T-cell (primary cell): Measurements from ENCODE around the gene MRPL51. TPM values are rescaled to one million over a fixed set of nuclear protein-coding genes. Genes with fewer than 3 reads are reported as not detected.
A peak's percentile ranks its signal among the peaks of the same experiment; 100 is the strongest.
"Not testable (repeated sequence)": the region's sequence is repeated elsewhere in the genome, so short reads cannot be mapped to it uniquely, and the experiment has no call there.

Experiments used
- ATAC-seq, 4 experiments: fragments of 200-7000 bp in 3 of 4; fragments of 150-1000 bp in 1 of 4; cut with Tn5 transposase; replicated peaks in 1 of 4; 1 replicate in 3 of 4; 2 replicates in 1 of 4; pipeline ENCODE4 v1.10.0; 2021; ENCODE audit warnings: moderate library complexity in 3 of 4, mild to moderate bottlenecking in 2 of 4, moderate number of reproducible peaks in 1 of 4
- CTCF ChIA-PET, 2 donors: fragments of 300-600 bp; sonication (Branson Sonifier 250); formaldehyde crosslinking; loops; one replicate each; lab custom pipeline; 2022; ENCODE audit warnings: antibody characterized with exemption in 2 of 2; lab: Charles Lee
- POLR2A ChIA-PET, 2 donors: fragments of 300-600 bp; sonication (Branson Sonifier 250); formaldehyde crosslinking; loops; one replicate each; lab custom pipeline; 2022; ENCODE audit warnings: antibody characterized with exemption in 2 of 2; lab: Charles Lee
- DNase-seq, 35 experiments: peaks; one replicate each; pipeline versions ENCODE4 v3.0.0 to v3.0.0-alpha.2; 2013 to 2023
- H3K27ac ChIP-seq: one replicate; pipeline ENCODE4 v1.5.1; 2013; ENCODE audit warnings: low read length
- H3K27me3 ChIP-seq, 2 experiments: replicated peaks in 1 of 2; 1 replicate in 1 of 2; 2 replicates in 1 of 2; pipeline versions ENCODE4 v1.6.1 to v1.7.0; 2013; ENCODE audit warnings: low read length in 1 of 2, mixed read lengths in 1 of 2; ENCODE audit not compliant: control insufficient read depth in 2 of 2, insufficient read depth in 2 of 2; ENCODE audit errors: extremely low read depth in 1 of 2
- H3K36me3 ChIP-seq, 2 donors: 1 replicate in 1 of 2; 2 replicates in 1 of 2; pipeline versions ENCODE4 v1.6.1 to v1.7.0; 2013; ENCODE audit warnings: low read length in 1 of 2; ENCODE audit not compliant: control insufficient read depth in 2 of 2, insufficient read depth in 1 of 2; ENCODE audit errors: extremely low read depth in 1 of 2
- H3K4me1 ChIP-seq, 2 experiments: 1 replicate in 1 of 2; 2 replicates in 1 of 2; pipeline versions ENCODE4 v1.6.1 to v1.7.0; 2013; ENCODE audit warnings: low read length in 2 of 2, mixed read lengths in 1 of 2; ENCODE audit not compliant: insufficient read depth in 2 of 2, control insufficient read depth in 1 of 2; ENCODE audit errors: extremely low read depth in 1 of 2
- H3K4me3 ChIP-seq, 2 donors: 1 replicate in 1 of 2; 2 replicates in 1 of 2; pipeline versions ENCODE4 v1.5.1 to v1.7.0; 2013; ENCODE audit warnings: mild to moderate bottlenecking in 2 of 2, low read length in 1 of 2, moderate library complexity in 1 of 2; ENCODE audit not compliant: control insufficient read depth in 1 of 2; ENCODE audit errors: extremely low read depth in 1 of 2
- H3K9me3 ChIP-seq: 2 replicates; pipeline ENCODE4 v1.7.0; 2013
- H3K27ac Mint-ChIP-seq, 2 donors: one replicate each; pipeline ENCODE4 v1.8.0; 2020 to 2021; ENCODE audit warnings: mild to moderate bottlenecking in 2 of 2, mixed read lengths in 2 of 2
- H3K27me3 Mint-ChIP-seq, 2 donors: one replicate each; pipeline ENCODE4 v1.8.0; 2021 to 2022; ENCODE audit warnings: mixed read lengths in 2 of 2
- H3K36me3 Mint-ChIP-seq: one replicate; pipeline ENCODE4 v1.8.0; 2021; ENCODE audit warnings: mixed read lengths
- H3K4me1 Mint-ChIP-seq, 3 donors: one replicate each; pipeline ENCODE4 v1.8.0; 2020 to 2022; ENCODE audit warnings: mixed read lengths in 3 of 3, mild to moderate bottlenecking in 1 of 3
- H3K4me3 Mint-ChIP-seq, 3 donors: one replicate each; pipeline ENCODE4 v1.8.0; 2020 to 2022; ENCODE audit warnings: mild to moderate bottlenecking in 3 of 3, mixed read lengths in 3 of 3, moderate library complexity in 3 of 3
- H3K9me3 Mint-ChIP-seq, 3 donors: one replicate each; pipeline ENCODE4 v1.8.0; 2020 to 2022; ENCODE audit warnings: mixed read lengths in 3 of 3
- WGBS: methylation state at CpG from one replicate; pipeline ENCODE4 v1.1.5; 2013; ENCODE audit warnings: missing lambda C conversion rate; ENCODE audit not compliant: insufficient coverage; 5-methylcytosine and 5-hydroxymethylcytosine counted together
- total RNA-seq, 35 experiments: library from RNA in 6 of 35; stranded (reverse) in 6 of 35; fragments of 120-200 nt in 1 of 35; gene quantifications; one replicate each; pipeline versions ENCODE4 v1.2.1 to v1.2.4 and lab custom pipeline; 2013 to 2026

MRPL51 gene
- total RNA-seq, 5 donors from 2014 or later (not counting 1 experiment from before 2014, with no cell fraction given), result 34.3 to 86.6 (median 80.3) TPM

DNA sequence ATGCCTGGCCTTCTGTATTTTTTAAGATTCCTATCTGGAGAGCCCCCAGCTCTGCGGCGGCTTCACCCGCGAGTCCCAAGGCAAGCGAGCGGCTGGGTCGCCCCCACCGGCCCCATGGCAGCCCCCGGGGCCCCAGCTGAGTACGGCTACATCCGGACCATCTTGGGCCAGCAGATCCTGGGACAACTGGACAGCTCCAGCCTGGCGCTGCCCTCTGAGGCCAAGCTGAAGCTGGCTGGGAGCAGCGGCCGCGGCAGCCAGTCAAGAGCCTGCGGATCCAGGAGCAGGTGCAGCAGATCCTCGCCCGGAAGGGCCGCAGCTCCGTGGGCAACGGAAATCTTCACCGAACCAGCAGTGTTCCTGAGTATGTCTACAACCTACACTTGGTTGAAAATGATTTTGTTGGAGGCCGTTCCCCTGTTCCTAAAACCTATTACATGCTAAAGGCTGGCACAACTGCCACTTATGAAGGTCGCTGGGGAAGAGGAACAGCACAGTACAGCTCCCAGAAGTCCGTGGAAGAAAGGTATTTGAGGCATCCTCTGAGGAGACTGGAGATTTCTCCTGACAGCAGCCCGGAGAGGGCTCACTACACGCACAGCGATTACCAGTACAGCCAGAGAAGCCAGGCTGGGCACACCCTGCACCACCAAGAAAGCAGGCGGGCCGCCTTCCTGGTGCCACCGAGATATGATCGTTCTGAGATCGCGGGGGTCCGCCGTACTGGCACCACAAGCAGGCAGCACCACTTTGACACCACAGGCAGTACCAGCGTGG, 15.3 kb downstream of the MRPL51 start:
- H3K27ac Mint-ChIP-seq, H3K36me3 Mint-ChIP-seq, H3K27me3 Mint-ChIP-seq, H3K4me1 ChIP-seq, H3K9me3 Mint-ChIP-seq, ATAC-seq, H3K9me3 ChIP-seq, H3K27me3 ChIP-seq, H3K36me3 ChIP-seq, H3K4me3 ChIP-seq, CTCF ChIA-PET, H3K4me3 Mint-ChIP-seq, H3K27ac ChIP-seq, H3K4me1 Mint-ChIP-seq, DNase-seq: not testable (repeated sequence)
- POLR2A ChIA-PET, result interaction anchor here (0.5 to 0.7 kb wide), 2 partner anchors 35 to 237 kb away, joined by 4 to 5 read pairs; no protein-coding TSS in a partner anchor
- WGBS, result 94% methylated on average over 33 of the region's 37 CpGs

DNA sequence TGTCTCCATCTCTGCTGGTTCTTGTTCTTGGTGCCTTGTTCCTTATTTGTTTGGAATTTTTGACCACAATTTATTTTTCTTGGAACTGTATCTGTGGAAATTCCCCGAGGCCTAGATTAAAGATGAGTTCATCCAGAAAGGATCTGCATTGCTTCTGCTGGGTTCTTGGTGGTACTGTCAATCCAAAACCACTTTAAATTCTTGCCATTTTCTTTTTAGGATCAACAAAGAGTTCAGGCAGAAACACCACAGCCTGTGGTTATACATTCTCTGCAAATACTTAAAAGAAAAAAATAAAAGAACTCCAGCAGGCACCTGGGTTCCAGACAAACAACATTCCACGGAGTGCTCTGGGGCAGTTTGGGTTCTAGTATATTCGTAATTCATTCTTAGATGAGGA, 16.6 kb downstream of the MRPL51 start:
- H3K27me3 ChIP-seq, result no peaks in the 10 kb centered on the region
- H3K27ac ChIP-seq, result no peak overlapping the region
- H3K9me3 ChIP-seq, result no peaks in the 10 kb centered on the region
- no peak for ATAC-seq
- ChIA-PET CTCF (interaction anchor here in 1 of 2 donors (0.6 kb wide), 1 partner anchor 20 kb away, joined by 5 read pairs; no protein-coding TSS in a partner anchor), POLR2A (no interaction called here)
- Mint-ChIP-seq H3K4me1 (peaks cover 1 to 4% (median 1%) of the 10 kb centered on the region in 3 donors), H3K4me3 (no peak overlapping the region), H3K27ac (peak overlapping the region in 1 of 2 donors; percentile 17), H3K27me3 (no peaks in the 10 kb centered on the region), H3K36me3 (no peaks in the 10 kb centered on the region), H3K9me3 (no peaks in the 10 kb centered on the region)
- 100% methylated on average over 1 of the region's 3 CpGs for WGBS
- no peaks in the 10 kb centered on the region for H3K36me3 ChIP-seq
- H3K4me3 ChIP-seq, result no peak overlapping the region
- peaks cover 0 to 2% of the 10 kb centered on the region in 2 experiments for H3K4me1 ChIP-seq
- no peak for DNase-seq

GRCh38 chr12:6475233-6475975, 17.7 kb downstream of the MRPL51 start:
- POLR2A ChIA-PET, H3K4me1 ChIP-seq, H3K27me3 Mint-ChIP-seq, H3K36me3 Mint-ChIP-seq, H3K36me3 ChIP-seq, H3K4me3 Mint-ChIP-seq, ATAC-seq, H3K4me3 ChIP-seq, H3K27me3 ChIP-seq, CTCF ChIA-PET, DNase-seq, H3K4me1 Mint-ChIP-seq, H3K9me3 Mint-ChIP-seq, H3K27ac ChIP-seq, H3K27ac Mint-ChIP-seq, H3K9me3 ChIP-seq: not testable (repeated sequence)
- WGBS, result 95% methylated on average over 11 of the region's 48 CpGs

- DNase-seq (no peak), ATAC-seq (no peak)
- 100% methylated on average over 8 of the region's 11 CpGs for WGBS
- H3K9me3 Mint-ChIP-seq, result no peaks in the 10 kb centered on the region
- CTCF ChIA-PET, result interaction anchor here in 1 of 2 donors (0.5 kb wide), 1 partner anchor 109 kb away, joined by 11 read pairs; no protein-coding TSS in a partner anchor
- no peaks in the 10 kb centered on the region for H3K27me3 Mint-ChIP-seq
- Histone ChIP-seq H3K27ac (no peak overlapping the region), H3K27me3 (no peaks in the 10 kb centered on the region), H3K4me3 (no peak overlapping the region), H3K9me3 (no peaks in the 10 kb centered on the region), H3K4me1 (peaks cover 16 to 26% of the 10 kb centered on the region in 2 experiments), H3K36me3 (no peaks in the 10 kb centered on the region)
- no peak overlapping the region for H3K27ac Mint-ChIP-seq
- H3K36me3 Mint-ChIP-seq, result peaks cover 8% of the 10 kb centered on the region
- no peak overlapping the region for H3K4me3 Mint-ChIP-seq
- POLR2A ChIA-PET, result interaction anchor here in 1 of 2 donors (0.7 kb wide), 1 partner anchor 380 kb away, joined by 4 read pairs; no protein-coding TSS in a partner anchor
- H3K4me1 Mint-ChIP-seq, result peaks cover 30 to 34% (median 33%) of the 10 kb centered on the region in 3 donors
Observed at GRCh38 chr12:6472491-6472890, 20.6 kb downstream of the MRPL51 start.

DNA sequence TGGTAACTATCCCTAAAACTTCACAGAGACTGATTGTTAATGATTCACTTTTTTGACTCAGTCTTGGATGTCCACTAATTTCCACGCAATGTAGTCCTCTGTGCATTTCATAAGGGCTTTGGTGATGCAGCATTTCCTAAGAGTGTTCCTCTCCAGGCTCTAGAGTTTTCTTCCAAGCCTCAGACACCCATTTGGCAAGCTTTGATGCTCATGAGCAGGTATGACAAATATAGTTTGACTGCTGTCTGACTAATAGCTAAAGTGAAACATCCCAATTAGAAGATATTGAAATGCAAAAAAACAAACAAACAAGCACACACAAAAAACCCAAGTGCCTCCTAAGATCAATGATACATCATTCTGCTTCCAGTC, 21.1 kb downstream of the MRPL51 start:
- Mint-ChIP-seq H3K4me3 (peak overlapping the region in 2 of 3 donors; percentile 6 to 28), H3K27ac (peak overlapping the region in 1 of 2 donors; percentile 96)

More for the DNA sequence above, 21.1 kb downstream of the MRPL51 start:
- ChIA-PET CTCF (no interaction called here), POLR2A (interaction anchor here in 1 of 2 donors (0.7 to 1.2 kb wide), 2 partner anchors 28 to 381 kb away, joined by 4 read pairs; no protein-coding TSS in a partner anchor)
- no peaks in the 10 kb centered on the region for H3K27me3 ChIP-seq
- no peaks in the 10 kb centered on the region for H3K27me3 Mint-ChIP-seq
- H3K4me1 ChIP-seq, result peaks cover 16 to 27% of the 10 kb centered on the region in 2 experiments
- no peaks in the 10 kb centered on the region for H3K9me3 ChIP-seq
- H3K9me3 Mint-ChIP-seq, result no peaks in the 10 kb centered on the region
- no peak for DNase-seq
- no peak for ATAC-seq
- H3K36me3 ChIP-seq, result no peaks in the 10 kb centered on the region
- H3K27ac ChIP-seq, result no peak overlapping the region
- H3K4me3 ChIP-seq, result no peak overlapping the region
- H3K4me1 Mint-ChIP-seq, result peaks cover 36 to 39% (median 38%) of the 10 kb centered on the region in 3 donors
- H3K36me3 Mint-ChIP-seq, result peaks cover 12% of the 10 kb centered on the region
- 100% methylated on average over 1 of the region's 1 CpG for WGBS
